ENCODE data around the gene SAP30BP. TPM values are rescaled to one million over a fixed set of nuclear protein-coding genes. Genes with fewer than 3 reads are reported as not detected.

The SAP30BP gene
- total and polyA plus RNA-seq, 4 donors = 20.9 to 33.4 (median 30.2) TPM

DNA sequence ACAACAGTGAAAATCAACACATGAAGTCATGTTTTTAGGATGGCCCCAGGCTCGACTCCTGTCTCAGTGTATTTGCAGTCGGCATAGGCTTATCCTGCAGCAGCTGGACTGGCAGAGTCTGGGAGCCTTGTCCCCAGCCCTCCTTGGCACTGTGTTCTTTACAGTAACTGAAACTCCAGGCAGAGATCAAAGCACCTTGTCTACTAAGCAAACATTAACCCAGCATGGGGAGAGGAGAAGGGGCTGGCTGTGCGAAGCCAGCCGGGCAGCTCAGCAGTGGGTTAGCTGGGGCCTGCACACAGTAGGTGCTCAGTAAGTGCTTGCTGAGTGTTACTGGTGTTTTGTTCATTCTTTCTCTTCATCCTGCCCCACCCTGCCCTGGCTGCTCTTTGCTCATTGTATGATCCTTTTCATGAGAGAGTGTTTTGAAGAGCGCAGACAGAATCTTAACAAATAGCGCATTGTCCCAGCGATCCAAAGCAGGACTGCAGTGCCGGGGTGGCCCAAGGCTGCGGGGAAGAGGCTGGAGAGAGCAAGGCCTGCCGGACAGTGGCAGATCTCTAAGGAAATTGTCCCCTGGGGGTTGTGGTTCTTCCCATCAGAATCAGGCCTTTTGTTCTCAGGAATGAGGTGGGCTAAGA, 30.6 kb downstream of the SAP30BP start:
- Histone ChIP-seq H3K9ac (ENCODE audit: low read depth in 1 of 2, low read length in 2 of 2) (no peak overlapping the region), H3K4me1 (ENCODE audit: control insufficient read depth in 4 of 4, insufficient read depth in 4 of 4, low read length in 3 of 4) (peaks cover 0 to 7% (median 2%) of the 10 kb centered on the region in 4 donors), H3K9me3 (ENCODE audit: control insufficient read depth in 4 of 4, low read length in 3 of 4) (no peaks in the 10 kb centered on the region), H3K27ac (ENCODE audit: low read depth in 1 of 2, low read length in 2 of 2) (peak overlapping the region in 1 of 2 donors; percentile 1), H3K36me3 (ENCODE audit: control insufficient read depth in 4 of 4, insufficient read depth in 3 of 4, low read depth in 1 of 4, low read length in 3 of 4) (peaks cover 14 to 51% (median 32%) of the 10 kb centered on the region in 4 donors), H3K27me3 (ENCODE audit: control insufficient read depth in 4 of 4, insufficient read depth in 4 of 4, low read length in 3 of 4) (no peaks in the 10 kb centered on the region), H3K4me3 (ENCODE audit: low read depth in 1 of 3, low read length in 3 of 3) (no peak overlapping the region)
- DNase-seq (ENCODE audit: low spot score) = no peak
- TF ChIP-seq RAD21 (IDR thresholded peaks at IDR 0.05) = no peak
- TF ChIP-seq, protein P1, sequence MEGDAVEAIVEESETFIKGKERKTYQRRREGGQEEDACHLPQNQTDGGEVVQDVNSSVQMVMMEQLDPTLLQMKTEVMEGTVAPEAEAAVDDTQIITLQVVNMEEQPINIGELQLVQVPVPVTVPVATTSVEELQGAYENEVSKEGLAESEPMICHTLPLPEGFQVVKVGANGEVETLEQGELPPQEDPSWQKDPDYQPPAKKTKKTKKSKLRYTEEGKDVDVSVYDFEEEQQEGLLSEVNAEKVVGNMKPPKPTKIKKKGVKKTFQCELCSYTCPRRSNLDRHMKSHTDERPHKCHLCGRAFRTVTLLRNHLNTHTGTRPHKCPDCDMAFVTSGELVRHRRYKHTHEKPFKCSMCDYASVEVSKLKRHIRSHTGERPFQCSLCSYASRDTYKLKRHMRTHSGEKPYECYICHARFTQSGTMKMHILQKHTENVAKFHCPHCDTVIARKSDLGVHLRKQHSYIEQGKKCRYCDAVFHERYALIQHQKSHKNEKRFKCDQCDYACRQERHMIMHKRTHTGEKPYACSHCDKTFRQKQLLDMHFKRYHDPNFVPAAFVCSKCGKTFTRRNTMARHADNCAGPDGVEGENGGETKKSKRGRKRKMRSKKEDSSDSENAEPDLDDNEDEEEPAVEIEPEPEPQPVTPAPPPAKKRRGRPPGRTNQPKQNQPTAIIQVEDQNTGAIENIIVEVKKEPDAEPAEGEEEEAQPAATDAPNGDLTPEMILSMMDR (IDR thresholded peaks at IDR 0.05; ENCODE audit: low read depth, low read length, missing input control) = no peak
- no peak for TF ChIP-seq HNF4G (IDR thresholded peaks at IDR 0.05)
- no peak for TF ChIP-seq NR2F2 (IDR thresholded peaks at IDR 0.05)
- TF ChIP-seq FOXA1 (IDR thresholded peaks at IDR 0.05) = no peak
- no peak for TF ChIP-seq JUND (IDR thresholded peaks at IDR 0.05)
- 76% methylated on average over 10 of the region's 10 CpGs for WGBS

DNA sequence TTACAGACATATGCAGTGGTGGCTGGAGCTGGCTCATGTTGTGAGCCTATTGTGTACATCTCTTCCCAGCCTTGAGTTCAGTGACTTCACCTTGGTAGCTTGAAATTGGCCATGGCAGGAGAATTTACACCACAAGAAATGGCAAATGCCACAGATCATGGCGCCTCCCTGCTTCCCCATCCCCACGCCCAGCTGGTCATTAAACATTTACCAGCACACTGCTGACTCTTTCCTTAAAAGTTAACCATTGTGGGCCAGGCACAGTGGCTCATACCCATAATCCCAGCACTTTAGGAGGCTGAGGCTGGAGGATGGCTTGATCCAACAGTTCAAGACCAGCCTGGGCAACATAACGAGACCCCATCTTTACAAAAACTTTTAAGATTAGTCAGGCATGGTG, 31.5 kb downstream of the SAP30BP start:
- no peak for DNase-seq (ENCODE audit: low spot score)

More for the DNA sequence above, 31.5 kb downstream of the SAP30BP start:
- TF ChIP-seq, protein P1 (IDR thresholded peaks at IDR 0.05; ENCODE audit: low read depth, low read length, missing input control) = no peak
- TF ChIP-seq HNF4A (conservative IDR thresholded peaks at IDR 0.05) = no peak
- TF ChIP-seq EGR1 (IDR thresholded peaks at IDR 0.05; ENCODE audit: low read depth in 2 of 2) = no peak
- TF ChIP-seq FOXA2 (IDR thresholded peaks at IDR 0.05) = no peak
- TF ChIP-seq, protein P2, sequence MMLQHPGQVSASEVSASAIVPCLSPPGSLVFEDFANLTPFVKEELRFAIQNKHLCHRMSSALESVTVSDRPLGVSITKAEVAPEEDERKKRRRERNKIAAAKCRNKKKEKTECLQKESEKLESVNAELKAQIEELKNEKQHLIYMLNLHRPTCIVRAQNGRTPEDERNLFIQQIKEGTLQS (IDR thresholded peaks at IDR 0.05) = no peak
- TF ChIP-seq YY1 (IDR thresholded peaks at IDR 0.05) = no peak
- TF ChIP-seq, protein P3, sequence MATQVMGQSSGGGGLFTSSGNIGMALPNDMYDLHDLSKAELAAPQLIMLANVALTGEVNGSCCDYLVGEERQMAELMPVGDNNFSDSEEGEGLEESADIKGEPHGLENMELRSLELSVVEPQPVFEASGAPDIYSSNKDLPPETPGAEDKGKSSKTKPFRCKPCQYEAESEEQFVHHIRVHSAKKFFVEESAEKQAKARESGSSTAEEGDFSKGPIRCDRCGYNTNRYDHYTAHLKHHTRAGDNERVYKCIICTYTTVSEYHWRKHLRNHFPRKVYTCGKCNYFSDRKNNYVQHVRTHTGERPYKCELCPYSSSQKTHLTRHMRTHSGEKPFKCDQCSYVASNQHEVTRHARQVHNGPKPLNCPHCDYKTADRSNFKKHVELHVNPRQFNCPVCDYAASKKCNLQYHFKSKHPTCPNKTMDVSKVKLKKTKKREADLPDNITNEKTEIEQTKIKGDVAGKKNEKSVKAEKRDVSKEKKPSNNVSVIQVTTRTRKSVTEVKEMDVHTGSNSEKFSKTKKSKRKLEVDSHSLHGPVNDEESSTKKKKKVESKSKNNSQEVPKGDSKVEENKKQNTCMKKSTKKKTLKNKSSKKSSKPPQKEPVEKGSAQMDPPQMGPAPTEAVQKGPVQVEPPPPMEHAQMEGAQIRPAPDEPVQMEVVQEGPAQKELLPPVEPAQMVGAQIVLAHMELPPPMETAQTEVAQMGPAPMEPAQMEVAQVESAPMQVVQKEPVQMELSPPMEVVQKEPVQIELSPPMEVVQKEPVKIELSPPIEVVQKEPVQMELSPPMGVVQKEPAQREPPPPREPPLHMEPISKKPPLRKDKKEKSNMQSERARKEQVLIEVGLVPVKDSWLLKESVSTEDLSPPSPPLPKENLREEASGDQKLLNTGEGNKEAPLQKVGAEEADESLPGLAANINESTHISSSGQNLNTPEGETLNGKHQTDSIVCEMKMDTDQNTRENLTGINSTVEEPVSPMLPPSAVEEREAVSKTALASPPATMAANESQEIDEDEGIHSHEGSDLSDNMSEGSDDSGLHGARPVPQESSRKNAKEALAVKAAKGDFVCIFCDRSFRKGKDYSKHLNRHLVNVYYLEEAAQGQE (IDR thresholded peaks at IDR 0.05) = no peak
- TF ChIP-seq TAF1 (conservative IDR thresholded peaks at IDR 0.05) = no peak
- TF ChIP-seq, protein P4, sequence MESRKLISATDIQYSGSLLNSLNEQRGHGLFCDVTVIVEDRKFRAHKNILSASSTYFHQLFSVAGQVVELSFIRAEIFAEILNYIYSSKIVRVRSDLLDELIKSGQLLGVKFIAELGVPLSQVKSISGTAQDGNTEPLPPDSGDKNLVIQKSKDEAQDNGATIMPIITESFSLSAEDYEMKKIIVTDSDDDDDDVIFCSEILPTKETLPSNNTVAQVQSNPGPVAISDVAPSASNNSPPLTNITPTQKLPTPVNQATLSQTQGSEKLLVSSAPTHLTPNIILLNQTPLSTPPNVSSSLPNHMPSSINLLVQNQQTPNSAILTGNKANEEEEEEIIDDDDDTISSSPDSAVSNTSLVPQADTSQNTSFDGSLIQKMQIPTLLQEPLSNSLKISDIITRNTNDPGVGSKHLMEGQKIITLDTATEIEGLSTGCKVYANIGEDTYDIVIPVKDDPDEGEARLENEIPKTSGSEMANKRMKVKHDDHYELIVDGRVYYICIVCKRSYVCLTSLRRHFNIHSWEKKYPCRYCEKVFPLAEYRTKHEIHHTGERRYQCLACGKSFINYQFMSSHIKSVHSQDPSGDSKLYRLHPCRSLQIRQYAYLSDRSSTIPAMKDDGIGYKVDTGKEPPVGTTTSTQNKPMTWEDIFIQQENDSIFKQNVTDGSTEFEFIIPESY (IDR thresholded peaks at IDR 0.05) = no peak
- TF ChIP-seq JUND (IDR thresholded peaks at IDR 0.05) = no peak
- TF ChIP-seq SP1 (IDR thresholded peaks at IDR 0.05) = no peak
- no peak for TF ChIP-seq HNF4G (IDR thresholded peaks at IDR 0.05)
- no peak for TF ChIP-seq RAD21 (IDR thresholded peaks at IDR 0.05)
- TF ChIP-seq, protein P5, sequence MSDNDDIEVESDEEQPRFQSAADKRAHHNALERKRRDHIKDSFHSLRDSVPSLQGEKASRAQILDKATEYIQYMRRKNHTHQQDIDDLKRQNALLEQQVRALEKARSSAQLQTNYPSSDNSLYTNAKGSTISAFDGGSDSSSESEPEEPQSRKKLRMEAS (IDR thresholded peaks at IDR 0.05) = no peak
- peaks cover 0 to 7% (median 2%) of the 10 kb centered on the region in 4 donors for H3K4me1 ChIP-seq (ENCODE audit: control insufficient read depth in 4 of 4, insufficient read depth in 4 of 4, low read length in 3 of 4)
- WGBS = 81% methylated on average over 3 of the region's 3 CpGs
- H3K27ac ChIP-seq (ENCODE audit: low read depth in 1 of 2, low read length in 2 of 2) = no peak overlapping the region
- H3K36me3 ChIP-seq (ENCODE audit: control insufficient read depth in 4 of 4, insufficient read depth in 3 of 4, low read depth in 1 of 4, low read length in 3 of 4) = peaks cover 19 to 53% (median 36%) of the 10 kb centered on the region in 4 donors
- H3K9ac ChIP-seq (ENCODE audit: low read depth in 1 of 2, low read length in 2 of 2) = no peak overlapping the region
- H3K27me3 ChIP-seq (ENCODE audit: control insufficient read depth in 4 of 4, insufficient read depth in 4 of 4, low read length in 3 of 4) = no peaks in the 10 kb centered on the region
- no peaks in the 10 kb centered on the region for H3K9me3 ChIP-seq (ENCODE audit: control insufficient read depth in 4 of 4, low read length in 3 of 4)
- H3K4me3 ChIP-seq (ENCODE audit: low read depth in 1 of 3, low read length in 3 of 3) = no peak overlapping the region
